HG02610 (cell line): ENCODE measurements around the gene IP6K3.

Experiments
- ATAC-seq: cut with Tn5 transposase; IDR thresholded peaks from one replicate; pipeline ENCODE4 v1.9.1; 2021; ENCODE audit warnings: mild to moderate bottlenecking, moderate library complexity; ENCODE audit not compliant: unreplicated experiment

The IP6K3 gene

DNA sequence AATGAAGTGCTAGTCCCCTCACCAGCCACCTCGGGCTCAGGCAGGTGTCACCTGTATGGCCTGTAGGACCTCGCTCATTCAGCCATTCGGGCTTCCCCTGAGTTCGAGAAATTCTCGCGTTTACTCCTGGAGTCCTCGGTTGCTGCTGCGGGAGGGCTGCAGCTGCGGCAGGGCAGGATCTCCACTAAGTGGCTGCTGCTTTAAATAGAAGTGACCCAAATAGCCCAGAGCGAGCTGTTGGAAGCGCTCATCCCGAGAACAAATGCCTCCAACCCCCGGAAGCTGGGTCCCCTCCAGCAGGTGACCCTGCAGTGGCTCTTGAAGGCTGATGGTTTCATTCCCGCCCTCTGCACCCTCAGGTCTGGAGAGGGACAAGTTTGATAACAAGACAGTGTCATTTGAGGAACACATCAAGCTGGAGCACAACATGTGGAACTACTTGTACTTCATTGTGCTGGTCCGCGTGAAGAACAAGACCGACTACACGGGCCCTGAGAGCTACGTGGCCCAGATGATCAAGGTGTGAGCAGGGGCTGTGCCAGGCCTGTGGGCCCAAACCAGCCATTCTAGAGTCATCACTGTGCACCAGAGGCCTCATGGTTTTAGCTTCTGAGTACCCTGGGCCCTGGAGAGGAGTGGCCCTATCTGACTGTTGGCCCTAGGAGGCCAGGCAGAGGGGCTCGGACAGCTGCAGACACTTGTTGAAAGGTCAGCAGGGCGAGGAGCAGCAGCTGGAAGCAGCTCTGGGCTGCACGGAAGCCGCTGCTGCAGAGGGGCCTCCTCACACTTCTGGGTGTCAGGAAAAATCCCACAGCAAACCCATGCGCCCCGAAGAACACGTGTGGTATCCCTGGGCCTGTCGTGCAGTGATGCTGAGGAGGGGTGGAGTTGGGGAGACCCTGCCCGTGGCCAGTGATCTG lies 53.3 kb downstream of the IP6K3 start:
- ATAC-seq: no peak

- peak; percentile 45 for ATAC-seq
Observed at GRCh38 chr6:33692760-33693158, 53.9 kb downstream of the IP6K3 start.

DNA sequence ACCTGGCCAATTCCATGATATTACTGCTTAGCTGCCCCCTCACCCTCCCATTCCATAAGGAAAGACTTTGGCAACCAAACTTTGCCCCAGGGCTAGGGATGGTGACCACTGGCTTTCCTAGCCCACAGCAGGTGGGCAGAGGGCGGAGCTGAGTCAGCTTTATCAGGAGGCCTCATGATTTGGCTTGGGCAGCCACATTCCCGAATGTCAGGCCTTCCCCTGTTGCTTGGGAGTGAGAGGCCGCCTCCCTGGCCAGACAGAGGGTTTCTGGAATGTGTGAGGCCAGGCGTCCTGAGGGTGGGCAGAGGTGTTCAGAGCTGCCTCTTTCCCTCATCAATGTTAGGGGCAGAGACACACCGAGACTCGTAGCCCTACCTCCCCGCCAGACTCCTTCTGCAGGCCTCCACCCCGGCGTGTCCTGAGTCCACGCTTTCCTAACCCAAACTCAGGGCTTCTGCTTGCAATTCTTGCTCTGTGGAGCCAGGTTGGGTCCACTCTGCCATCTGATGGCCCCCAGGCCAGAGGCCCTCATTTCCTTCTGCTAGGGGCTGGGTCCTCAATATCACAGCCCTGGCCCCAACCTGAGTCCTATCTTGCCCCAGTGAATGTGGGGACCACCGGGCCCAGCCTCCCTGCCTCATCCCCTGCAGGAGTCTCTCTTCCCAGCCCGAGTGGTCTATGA lies 54.5 kb downstream of the IP6K3 start:
- no peak for ATAC-seq

GRCh38 chr6:33691456-33692077 lies 55.1 kb downstream of the IP6K3 start:
- ATAC-seq: no peak

DNA sequence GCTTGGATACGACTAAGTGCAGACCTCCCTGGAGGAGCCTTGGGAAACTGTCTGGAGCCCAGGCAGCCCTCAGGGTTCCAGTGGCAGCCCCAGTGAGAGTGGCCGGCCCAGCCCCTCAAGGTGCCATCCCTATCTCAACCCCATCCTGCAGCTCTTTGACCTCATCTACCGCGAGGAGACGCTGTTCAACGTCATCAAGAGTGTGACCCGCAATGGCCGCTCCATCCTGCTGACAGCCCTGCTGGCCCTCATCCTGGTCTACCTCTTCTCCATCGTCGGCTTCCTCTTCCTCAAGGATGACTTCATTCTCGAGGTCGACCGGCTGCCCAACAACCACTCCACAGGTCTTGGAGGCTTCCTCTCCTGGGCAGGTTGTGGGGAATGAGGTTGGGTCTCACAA lies 55.9 kb downstream of the IP6K3 start:
- no peak for ATAC-seq

GRCh38 chr6:33689879-33690278 lies 56.8 kb downstream of the IP6K3 start:
- ATAC-seq: no peak

DNA sequence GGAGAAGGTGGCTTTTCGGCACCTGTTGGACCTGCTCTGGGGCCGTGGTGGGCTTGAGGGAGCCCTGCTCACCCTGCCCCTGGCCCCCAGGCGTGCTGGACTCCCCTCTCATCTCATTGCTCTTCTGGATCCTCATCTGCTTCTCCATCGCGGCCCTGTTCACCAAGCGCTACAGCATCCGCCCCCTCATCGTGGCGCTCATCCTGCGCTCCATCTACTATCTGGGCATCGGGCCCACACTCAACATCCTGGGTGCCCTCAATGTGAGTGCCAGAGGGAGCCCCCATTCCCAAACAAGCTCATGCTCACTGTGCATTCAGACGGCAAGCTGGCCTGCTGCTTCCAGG lies 57.6 kb downstream of the IP6K3 start:
- no peak for ATAC-seq

GRCh38 chr6:33688451-33689147 lies 58.1 kb downstream of the IP6K3 start:
- no peak for ATAC-seq

- ATAC-seq: no peak
Observed at GRCh38 chr6:33688006-33688405, 58.7 kb downstream of the IP6K3 start.

GRCh38 chr6:33686981-33687975 lies 59.4 kb downstream of the IP6K3 start:
- no peak for ATAC-seq

DNA sequence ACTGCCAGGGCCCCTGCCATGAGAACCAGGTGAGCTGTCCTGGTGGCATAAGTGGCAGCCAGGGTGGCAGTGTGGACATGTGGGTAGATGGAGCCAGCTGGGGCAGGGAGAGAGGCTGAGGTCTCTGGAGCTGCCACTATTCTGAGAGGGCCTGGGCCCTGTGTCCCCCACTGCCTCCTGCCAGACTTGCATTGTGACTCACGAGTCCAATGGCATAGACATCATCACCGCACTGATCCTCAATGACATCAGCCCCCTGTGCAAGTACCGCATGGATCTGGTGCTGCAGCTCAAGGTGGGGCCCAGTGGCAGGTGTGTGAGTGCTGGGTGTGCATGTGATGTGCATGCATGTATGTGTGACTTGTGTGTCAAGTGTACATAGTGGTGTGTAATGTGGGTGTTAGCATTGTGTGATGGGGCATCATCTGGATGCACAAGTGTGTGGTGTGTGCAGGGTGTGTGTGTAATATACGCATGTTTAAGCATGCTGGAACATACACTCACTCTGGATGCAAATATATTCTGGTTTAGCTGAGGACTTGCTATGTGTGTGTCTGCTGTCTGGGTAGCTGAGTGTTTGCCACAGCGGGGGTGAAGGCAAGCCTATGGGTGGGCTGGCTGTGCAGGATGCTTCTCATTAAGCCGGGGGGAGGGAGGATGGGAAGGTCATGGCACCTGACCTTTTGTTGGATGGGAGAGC lies 60.3 kb downstream of the IP6K3 start:
- no peak for ATAC-seq

DNA sequence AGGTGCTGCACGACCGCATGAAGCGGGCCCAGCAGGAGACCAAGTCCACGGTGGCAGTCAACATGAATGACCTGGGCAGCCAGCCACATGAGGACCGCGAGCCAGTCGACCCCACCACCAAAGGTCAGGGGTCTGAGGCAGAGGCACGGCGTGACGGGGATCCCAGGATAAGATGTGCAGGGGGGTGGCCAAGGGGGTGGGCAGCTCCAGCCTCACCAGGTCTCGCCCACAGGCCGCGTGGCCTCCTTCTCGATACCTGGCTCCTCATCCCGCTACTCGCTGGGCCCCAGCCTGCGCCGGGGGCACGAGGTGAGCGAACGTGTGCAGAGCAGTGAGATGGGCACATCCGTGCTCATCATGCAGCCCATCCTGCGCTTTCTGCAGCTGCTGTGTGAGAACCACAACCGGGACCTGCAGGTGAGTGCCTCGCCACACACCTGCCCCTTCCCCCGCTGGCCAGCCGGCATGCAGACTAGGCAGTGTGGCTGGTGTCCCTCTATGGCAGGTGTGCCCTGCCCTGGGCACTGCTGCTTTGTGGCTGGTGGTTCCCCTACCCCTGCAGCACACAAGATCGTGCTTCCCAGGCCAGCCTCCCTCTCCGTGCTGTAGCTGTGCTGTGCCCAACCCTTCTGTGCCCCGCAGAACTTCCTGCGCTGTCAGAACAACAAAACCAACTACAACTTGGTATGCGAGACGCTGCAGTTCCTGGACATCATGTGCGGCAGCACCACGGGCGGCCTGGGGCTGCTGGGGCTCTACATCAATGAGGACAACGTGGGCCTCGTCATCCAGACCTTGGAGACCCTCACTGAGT lies 61.1 kb downstream of the IP6K3 start:
- no peak for ATAC-seq

DNA sequence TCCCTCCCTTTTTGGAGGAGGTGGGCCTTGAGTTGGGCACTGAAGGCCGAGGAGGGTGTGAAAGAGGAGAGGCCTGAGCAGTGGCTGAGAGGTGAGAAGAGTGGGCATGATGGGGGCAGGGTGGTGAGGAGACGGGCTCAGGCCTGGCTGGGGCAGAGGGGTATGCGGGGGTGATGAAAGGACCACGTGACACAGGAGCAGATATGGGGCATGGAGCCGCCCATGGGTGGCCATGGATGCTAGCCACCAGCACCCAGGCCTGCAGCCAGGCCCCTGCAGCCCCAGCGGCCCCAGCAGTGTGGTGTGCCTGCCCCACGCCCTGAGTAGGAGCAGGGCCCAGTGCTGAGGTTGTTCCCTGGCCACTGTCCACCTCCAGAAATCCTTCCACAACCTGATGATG lies 61.7 kb downstream of the IP6K3 start:
- ATAC-seq: no peak

DNA sequence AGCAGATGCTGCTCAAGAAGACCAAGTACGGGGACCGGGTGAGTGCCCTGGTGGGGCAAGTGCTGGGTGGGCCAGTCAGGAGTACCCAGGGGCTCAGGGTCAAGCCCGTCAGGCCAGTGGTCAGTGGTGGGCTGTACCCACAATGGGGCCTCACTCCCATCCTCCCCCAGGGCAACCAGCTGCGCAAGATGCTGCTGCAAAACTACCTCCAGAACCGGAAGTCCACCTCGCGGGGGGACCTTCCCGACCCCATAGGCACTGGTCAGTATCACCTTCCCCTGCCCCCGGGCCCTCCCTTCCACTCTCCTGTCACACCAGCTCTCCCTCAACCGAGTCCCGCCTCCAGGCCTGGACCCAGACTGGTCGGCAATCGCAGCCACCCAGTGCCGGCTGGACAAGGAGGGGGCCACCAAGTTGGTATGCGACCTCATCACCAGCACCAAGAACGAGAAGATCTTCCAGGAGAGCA lies 62.2 kb downstream of the IP6K3 start:
- no peak for ATAC-seq

- ATAC-seq: no peak
Observed at GRCh38 chr6:33683576-33684427, 62.9 kb downstream of the IP6K3 start.

GRCh38 chr6:33683051-33683571 lies 63.6 kb downstream of the IP6K3 start:
- no peak for ATAC-seq

- ATAC-seq: no peak
Observed at GRCh38 chr6:33682341-33682740, 64.4 kb downstream of the IP6K3 start.
